Caco-2 (cell line): ENCODE measurements around the gene GRID1. TPM values are rescaled to one million over a fixed set of nuclear protein-coding genes. Genes with fewer than 3 reads are reported as not detected.

Experiments used
- BruUV-seq: library from RNA; stranded (reverse); fragments of 400-500 nt; replicated peaks from 2 replicates; lab custom pipeline; 2021; lab: Mats Ljungman, UMichigan
- CTCF ChIA-PET: fragments of 300-600 bp; sonication (Branson Sonifier 250); formaldehyde crosslinking; loops from one replicate; lab custom pipeline; 2022; ENCODE audit warnings: antibody characterized with exemption; lab: Charles Lee
- POLR2A ChIA-PET: fragments of 300-600 bp; sonication (Branson Sonifier 250); formaldehyde crosslinking; loops from one replicate; lab custom pipeline; 2022; ENCODE audit warnings: antibody characterized with exemption; lab: Charles Lee
- DNase-seq, 2 experiments: peaks; one replicate each; pipeline versions ENCODE4 v3.0.0 to v3.0.0-alpha.2; 2020 to 2022
- H3K27me3 ChIP-seq: replicated peaks from 2 replicates; pipeline ENCODE4 v1.6.0; 2011; ENCODE audit warnings: low read length; ENCODE audit not compliant: control insufficient read depth, insufficient read depth
- H3K36me3 ChIP-seq: 2 replicates; pipeline ENCODE4 v1.5.1; 2011; ENCODE audit warnings: low read length; ENCODE audit not compliant: control insufficient read depth, insufficient read depth
- H3K4me1 ChIP-seq: fragments of 250-450 bp; sonication (Bioruptor Pico); 2 replicates; pipeline ENCODE4 v1.5.1; 2020; ENCODE audit warnings: mild to moderate bottlenecking
- H3K4me3 ChIP-seq: 2 replicates; pipeline ENCODE4 v1.5.1; 2011; ENCODE audit warnings: low read depth, mild to moderate bottlenecking, control low read depth, low read length
- H3K9me3 ChIP-seq: fragments of 250-450 bp; sonication (Bioruptor Pico); 2 replicates; pipeline ENCODE4 v1.5.1; 2020; ENCODE audit warnings: mild to moderate bottlenecking, moderate library complexity
- H3K27ac Mint-ChIP-seq: one replicate; pipeline ENCODE4 v1.8.0; 2022; ENCODE audit warnings: mixed read lengths; ENCODE audit not compliant: unreplicated experiment
- H3K27me3 Mint-ChIP-seq: one replicate; pipeline ENCODE4 v1.8.0; 2022; ENCODE audit warnings: mixed read lengths; ENCODE audit not compliant: insufficient read depth, unreplicated experiment
- H3K36me3 Mint-ChIP-seq: one replicate; pipeline ENCODE4 v1.8.0; 2022; ENCODE audit warnings: mild to moderate bottlenecking, mixed read lengths; ENCODE audit not compliant: insufficient read depth, unreplicated experiment
- H3K4me1 Mint-ChIP-seq: one replicate; pipeline ENCODE4 v1.8.0; 2022; ENCODE audit warnings: low read depth, mixed read lengths; ENCODE audit not compliant: unreplicated experiment
- H3K4me3 Mint-ChIP-seq: one replicate; pipeline ENCODE4 v1.8.0; 2022; ENCODE audit warnings: mild to moderate bottlenecking, moderate library complexity, mixed read lengths; ENCODE audit not compliant: unreplicated experiment
- H3K9me3 Mint-ChIP-seq: one replicate; pipeline ENCODE4 v1.8.0; 2022; ENCODE audit warnings: mixed read lengths; ENCODE audit not compliant: unreplicated experiment
- CTCF ChIP-seq, 2 experiments: fragments of 200-600 bp in 1 of 2; IDR thresholded peaks; 1 replicate in 1 of 2; 2 replicates in 1 of 2; pipeline versions ENCODE4 v1.5.1 to v1.8.0; 2011 to 2022; ENCODE audit warnings: antibody characterized with exemption in 1 of 2, control low read depth in 1 of 2, inconsistent platforms in 1 of 2, low read depth in 1 of 2, low read length in 1 of 2, mild to moderate bottlenecking in 1 of 2, moderate library complexity in 1 of 2; ENCODE audit not compliant: insufficient read depth in 1 of 2, severe bottlenecking in 1 of 2, unreplicated experiment in 1 of 2
- intact Hi-C: fragments of 100-400 bp; cut with micrococcal nuclease; formaldehyde crosslinking; loops from one replicate; pipeline ENCODE4 v1.10.0; 2022; ENCODE audit not compliant: unreplicated experiment
- total RNA-seq: library from RNA; stranded (reverse); gene quantifications from 2 replicates; pipeline ENCODE4 v1.2.3, GENCODE V29; 2022

GRID1 gene
- total RNA-seq, 1 experiment from 2014 or later, result 8.0 TPM

GRCh38 chr10:85649461-85649860 is 717.1 kb downstream of the GRID1 start:
- Mint-ChIP-seq H3K4me3 (no peak overlapping the region), H3K4me1 (peaks cover 20% of the 10 kb centered on the region), H3K27me3 (no peaks in the 10 kb centered on the region), H3K27ac (peak overlapping the region; percentile 85), H3K36me3 (peaks cover 12% of the 10 kb centered on the region), H3K9me3 (no peaks in the 10 kb centered on the region)
- intact Hi-C loops, result loop anchor here (10.0 kb wide), 1 partner anchor 215 kb away; no protein-coding TSS in a partner anchor
- no peak for TF ChIP-seq CTCF (IDR thresholded peaks at IDR 0.05; ENCODE audit: insufficient read depth in 1 of 2, low read depth in 1 of 2, low read length in 1 of 2, severe bottlenecking in 1 of 2, unreplicated experiment in 1 of 2)
- DNase-seq, result no peak
- Histone ChIP-seq H3K9me3 (peaks cover 5% of the 10 kb centered on the region; the same call in 1 of the 2 replicates), H3K4me1 (peaks cover 29% of the 10 kb centered on the region), H3K36me3 (no peaks in the 10 kb centered on the region), H3K27me3 (no peaks in the 10 kb centered on the region), H3K4me3 (no peak overlapping the region)
- POLR2A ChIA-PET, result no interaction called here
- CTCF ChIA-PET, result interaction anchor here (0.7 kb wide), 1 partner anchor 37 kb away, joined by 3 read pairs; no protein-coding TSS in a partner anchor
- BruUV-seq, result no TSS peak

DNA sequence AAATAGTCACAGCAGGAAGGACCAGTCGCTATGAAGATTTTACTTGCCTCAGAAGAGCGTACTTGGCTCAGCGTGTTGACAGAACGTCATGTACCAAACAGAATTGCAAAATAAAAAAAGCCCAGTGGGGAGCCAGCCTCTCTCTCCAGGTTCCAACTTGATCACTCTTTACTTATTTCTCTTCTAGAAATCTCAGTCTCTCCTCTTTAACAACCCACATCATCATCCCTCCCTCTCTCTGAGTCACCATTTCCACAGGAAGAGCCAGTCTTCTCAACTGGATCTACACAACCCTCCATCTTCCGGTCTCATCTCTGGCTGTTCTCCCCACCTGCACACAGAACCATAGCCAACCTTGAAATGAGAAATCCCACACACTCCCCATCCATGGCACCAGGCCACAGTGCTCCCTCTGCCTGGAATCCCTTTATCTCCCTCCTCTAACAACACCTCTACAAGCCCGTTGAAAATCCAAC is 718.3 kb downstream of the GRID1 start:
- Mint-ChIP-seq H3K27me3 (no peaks in the 10 kb centered on the region), H3K9me3 (no peaks in the 10 kb centered on the region), H3K36me3 (peaks cover 12% of the 10 kb centered on the region), H3K4me3 (no peak overlapping the region), H3K4me1 (peaks cover 31% of the 10 kb centered on the region), H3K27ac (no peak overlapping the region)
- Histone ChIP-seq H3K27me3 (no peaks in the 10 kb centered on the region), H3K4me3 (no peak overlapping the region), H3K36me3 (no peaks in the 10 kb centered on the region), H3K9me3 (peaks cover 5% of the 10 kb centered on the region; the same call in 1 of the 2 replicates), H3K4me1 (peaks cover 40% of the 10 kb centered on the region)
- TF ChIP-seq CTCF (IDR thresholded peaks at IDR 0.05; ENCODE audit: insufficient read depth in 1 of 2, low read depth in 1 of 2, low read length in 1 of 2, severe bottlenecking in 1 of 2, unreplicated experiment in 1 of 2), result no peak
- DNase-seq, result no peak
- POLR2A ChIA-PET, result no interaction called here
- intact Hi-C loops, result loop anchor here (10.0 kb wide), 1 partner anchor 214 kb away; no protein-coding TSS in a partner anchor
- BruUV-seq, result no TSS peak
- CTCF ChIA-PET, result no interaction called here

- Mint-ChIP-seq H3K4me1 (peaks cover 33% of the 10 kb centered on the region), H3K9me3 (no peaks in the 10 kb centered on the region), H3K4me3 (no peak overlapping the region), H3K36me3 (peaks cover 17% of the 10 kb centered on the region), H3K27ac (no peak overlapping the region), H3K27me3 (no peaks in the 10 kb centered on the region)
- BruUV-seq, result no TSS peak
- Histone ChIP-seq H3K4me3 (no peak overlapping the region), H3K4me1 (peaks cover 46% of the 10 kb centered on the region), H3K9me3 (peaks cover 5% of the 10 kb centered on the region; the same call in 1 of the 2 replicates), H3K36me3 (no peaks in the 10 kb centered on the region), H3K27me3 (no peaks in the 10 kb centered on the region)
- intact Hi-C loops, result loop anchor here (10.0 kb wide), 1 partner anchor 213 kb away; no protein-coding TSS in a partner anchor
- ChIA-PET CTCF (no interaction called here), POLR2A (no interaction called here)
- no peak for DNase-seq
- TF ChIP-seq CTCF (IDR thresholded peaks at IDR 0.05; ENCODE audit: insufficient read depth in 1 of 2, low read depth in 1 of 2, low read length in 1 of 2, severe bottlenecking in 1 of 2, unreplicated experiment in 1 of 2), result no peak
These were observed 718.9 kb downstream of the GRID1 start for GRCh38 chr10:85647741-85648140.
